B cell (primary cell): ENCODE measurements around the gene MPC1. TPM values are rescaled to one million over a fixed set of nuclear protein-coding genes. Genes with fewer than 3 reads are reported as not detected.

Experiments
- ATAC-seq: fragments of 200-7000 bp; cut with Tn5 transposase; one replicate; pipeline ENCODE4 v1.10.0; 2021; ENCODE audit warnings: low read depth, mild to moderate bottlenecking, moderate number of reproducible peaks, moderate library complexity
- CTCF ChIA-PET: fragments of 350-600 bp; sonication (Branson Sonifier 250); formaldehyde crosslinking; loops from one replicate; lab custom pipeline; 2021; ENCODE audit warnings: antibody characterized with exemption, inconsistent platforms; lab: Charles Lee
- POLR2A ChIA-PET: fragments of 350-600 bp; sonication (Branson Sonifier 250); formaldehyde crosslinking; loops from one replicate; lab custom pipeline; 2021; ENCODE audit warnings: antibody characterized with exemption; lab: Charles Lee
- DNase-seq: peaks from one replicate; pipeline ENCODE4 v3.0.0; 2013
- H2AFZ ChIP-seq: 2 replicates; pipeline ENCODE4 v1.6.1; 2012; ENCODE audit warnings: mild to moderate bottlenecking, low read depth, low read length; ENCODE audit not compliant: insufficient read depth, poor library complexity, severe bottlenecking
- H3K27ac ChIP-seq, 2 donors: 1 replicate in 1 of 2; 2 replicates in 1 of 2; pipeline ENCODE4 v1.5.1; 2012 to 2013; ENCODE audit warnings: low read length in 2 of 2, mild to moderate bottlenecking in 2 of 2, moderate library complexity in 1 of 2
- H3K27me3 ChIP-seq, 4 experiments: fragments of 200-600 bp in 1 of 4; sonication (generic) in 1 of 4; replicated peaks in 1 of 4; 1 replicate in 2 of 4; 2 replicates in 2 of 4; pipeline versions ENCODE4 v1.6.1 to v1.7.0; 2013 to 2016; ENCODE audit warnings: low read length in 3 of 4, mild to moderate bottlenecking in 2 of 4, mixed read lengths in 1 of 4, moderate library complexity in 1 of 4; ENCODE audit not compliant: insufficient read depth in 4 of 4, control insufficient read depth in 3 of 4; ENCODE audit errors: control extremely low read depth in 1 of 4
- H3K36me3 ChIP-seq, 2 experiments: replicated peaks in 1 of 2; 1 replicate in 1 of 2; 2 replicates in 1 of 2; pipeline versions ENCODE4 v1.6.1 to v1.7.1; 2013; ENCODE audit warnings: low read length in 1 of 2; ENCODE audit not compliant: insufficient read depth in 2 of 2, control insufficient read depth in 1 of 2; ENCODE audit errors: control extremely low read depth in 1 of 2, extremely low read depth in 1 of 2
- H3K4me1 ChIP-seq, 2 donors: fragments of 200-600 bp in 1 of 2; sonication (generic) in 1 of 2; 1 replicate in 1 of 2; 2 replicates in 1 of 2; pipeline versions ENCODE4 v1.5.1 to v1.6.1; 2013 to 2017; ENCODE audit warnings: low read length in 2 of 2; ENCODE audit not compliant: control insufficient read depth in 2 of 2, insufficient read depth in 2 of 2
- H3K4me2 ChIP-seq: replicated peaks from 2 replicates; pipeline ENCODE3; 2012; ENCODE audit warnings: mild to moderate bottlenecking, low read depth, low read length; ENCODE audit not compliant: poor library complexity, severe bottlenecking
- H3K4me3 ChIP-seq, 5 experiments: fragments of 200-600 bp in 1 of 5; sonication (generic) in 1 of 5; 1 replicate in 3 of 5; 2 replicates in 2 of 5; pipeline versions ENCODE4 v1.5.1 to v1.7.0; 2011 to 2016; ENCODE audit warnings: low read length in 4 of 5, mild to moderate bottlenecking in 4 of 5, low read depth in 2 of 5, control low read depth in 1 of 5, moderate library complexity in 1 of 5; ENCODE audit not compliant: insufficient read depth in 1 of 5; ENCODE audit errors: control extremely low read depth in 1 of 5, extremely low read depth in 1 of 5
- H3K79me2 ChIP-seq: fragments of 200-600 bp; sonication (generic); one replicate; pipeline ENCODE4 v1.6.0; 2016; ENCODE audit warnings: low read length; ENCODE audit not compliant: control insufficient read depth, insufficient read depth
- H3K9ac ChIP-seq: fragments of 200-600 bp; sonication (generic); 2 replicates; pipeline ENCODE4 v1.6.1; 2017; ENCODE audit warnings: mild to moderate bottlenecking, low read length, moderate library complexity
- H3K9me3 ChIP-seq, 3 donors: one replicate each; pipeline versions ENCODE4 v1.6.1 to v1.7.1; 2013; ENCODE audit warnings: low read length in 2 of 3; ENCODE audit not compliant: control insufficient read depth in 2 of 3, insufficient read depth in 1 of 3; ENCODE audit errors: control extremely low read depth in 1 of 3
- H4K20me1 ChIP-seq: 2 replicates; pipeline ENCODE4 v1.6.0; 2012; ENCODE audit warnings: mild to moderate bottlenecking, low read length; ENCODE audit not compliant: insufficient read depth, control insufficient read depth, poor library complexity, severe bottlenecking
- H3K27ac Mint-ChIP-seq: one replicate; pipeline ENCODE4 v1.8.0; 2021; ENCODE audit warnings: mixed read lengths
- H3K27me3 Mint-ChIP-seq: one replicate; pipeline ENCODE4 v1.8.0; 2021; ENCODE audit warnings: mixed read lengths
- H3K4me1 Mint-ChIP-seq: one replicate; pipeline ENCODE4 v1.8.0; 2021; ENCODE audit warnings: mixed read lengths
- H3K4me3 Mint-ChIP-seq: one replicate; pipeline ENCODE4 v1.8.0; 2021; ENCODE audit warnings: mixed read lengths
- H3K9me3 Mint-ChIP-seq: one replicate; pipeline ENCODE4 v1.8.0; 2022; ENCODE audit warnings: mixed read lengths; ENCODE audit not compliant: insufficient read depth
- CTCF ChIP-seq: fragments of 200-600 bp; IDR thresholded peaks from one replicate; pipeline ENCODE4 v1.8.0; 2022; ENCODE audit warnings: antibody characterized with exemption, mild to moderate bottlenecking
- EZH2 ChIP-seq: IDR thresholded peaks from 2 replicates; pipeline ENCODE4 v1.6.1; 2012; ENCODE audit warnings: borderline replicate concordance, low read depth, mild to moderate bottlenecking, moderate library complexity, low read length; ENCODE audit not compliant: insufficient read depth, poor library complexity, severe bottlenecking
- WGBS: methylation state at CpG from one replicate; pipeline ENCODE4 v1.1.5; 2013; ENCODE audit warnings: missing lambda C conversion rate; ENCODE audit not compliant: insufficient coverage; 5-methylcytosine and 5-hydroxymethylcytosine counted together
- intact Hi-C: fragments of 100-400 bp; cut with micrococcal nuclease; formaldehyde crosslinking; loops from one replicate; pipeline ENCODE4 v1.10.0; 2022
- polyA plus RNA-seq: library from polyadenylated mRNA; depleted of rRNA; stranded (reverse); fragments of >200 nt; gene quantifications from 2 replicates; pipeline ENCODE4 v1.2.3, GENCODE V29; 2012
- total RNA-seq, 2 donors: library from RNA; stranded (reverse); fragments of 120-200 nt in 1 of 2; gene quantifications; 1 replicate in 1 of 2; 2 replicates in 1 of 2; pipeline versions ENCODE4 v1.2.3 to v1.2.4, GENCODE V29; 2013 to 2022

MPC1 gene
- total and polyA plus RNA-seq, 2 donors (not counting 1 experiment from before 2014, with no cell fraction given) = 19.8 to 23.9 TPM

- peaks cover 0 to 7% (median 0%) of the 10 kb centered on the region in 3 donors for H3K9me3 ChIP-seq
- H3K4me1 ChIP-seq = no peaks in the 10 kb centered on the region
- no peak overlapping the region for H3K4me3 ChIP-seq
- intact Hi-C loops = no loop called here
- ATAC-seq (no peak), DNase-seq (no peak)
- Mint-ChIP-seq H3K27me3 (peaks cover 30% of the 10 kb centered on the region), H3K4me3 (no peak overlapping the region), H3K9me3 (no peaks in the 10 kb centered on the region), H3K4me1 (no peaks in the 10 kb centered on the region), H3K27ac (no peak overlapping the region)
- CTCF ChIA-PET = interaction anchor here (11.7 kb wide), 1 partner anchor 87 kb away, joined by 266 read pairs; the partner anchor contains the start of gene PRR18
- H3K36me3 ChIP-seq = no peaks in the 10 kb centered on the region
- no peaks in the 10 kb centered on the region for H3K79me2 ChIP-seq
- WGBS = 79% methylated on average over 5 of the region's 10 CpGs
- POLR2A ChIA-PET = no interaction called here
- peaks cover 0 to 9% (median 0%) of the 10 kb centered on the region in 4 experiments for H3K27me3 ChIP-seq
- H3K4me2 ChIP-seq = no peak overlapping the region
- H2AFZ ChIP-seq = no peak overlapping the region
- no peak overlapping the region for H3K9ac ChIP-seq
- H3K27ac ChIP-seq = no peak overlapping the region
- TF ChIP-seq EZH2 = no peak
- TF ChIP-seq CTCF = no peak
- H4K20me1 ChIP-seq = no peaks in the 10 kb centered on the region
Measured at GRCh38 chr6:166394036-166394892, 11.5 kb upstream of the MPC1 start.

- Histone ChIP-seq H3K27ac (no peak overlapping the region), H3K4me3 (no peak overlapping the region), H3K27me3 (peaks cover 0 to 7% (median 0%) of the 10 kb centered on the region in 4 experiments), H3K4me1 (no peaks in the 10 kb centered on the region), H2AFZ (no peak overlapping the region), H4K20me1 (no peaks in the 10 kb centered on the region), H3K36me3 (no peaks in the 10 kb centered on the region), H3K79me2 (no peaks in the 10 kb centered on the region), H3K9me3 (peaks cover 0 to 7% (median 0%) of the 10 kb centered on the region in 3 donors), H3K9ac (no peak overlapping the region), H3K4me2 (no peak overlapping the region)
- H3K9me3 Mint-ChIP-seq = no peaks in the 10 kb centered on the region
- no peak for TF ChIP-seq EZH2
- TF ChIP-seq CTCF = no peak
- H3K4me1 Mint-ChIP-seq = no peaks in the 10 kb centered on the region
- H3K4me3 Mint-ChIP-seq = no peak overlapping the region
- WGBS = 89% methylated on average over 27 of the region's 27 CpGs
- DNase-seq (no peak), ATAC-seq (no peak)
- no peak overlapping the region for H3K27ac Mint-ChIP-seq
- CTCF ChIA-PET = interaction anchor here (11.7 kb wide), 1 partner anchor 86 kb away, joined by 266 read pairs; the partner anchor contains the start of gene PRR18
- intact Hi-C loops = no loop called here
- H3K27me3 Mint-ChIP-seq = peaks cover 27% of the 10 kb centered on the region
- POLR2A ChIA-PET = no interaction called here
Measured at GRCh38 chr6:166393535-166393823, 10.7 kb upstream of the MPC1 start.
